Fibroblast of the aortic adventitia (primary cell): Measurements from ENCODE around the gene PRR35. TPM values are rescaled to one million over a fixed set of nuclear protein-coding genes. Genes with fewer than 3 reads are reported as not detected.

Source experiments
- DNase-seq: peaks from one replicate; pipeline ENCODE4 v3.0.0-alpha.2; 2010; ENCODE audit warnings: low read depth
- H3K4me3 ChIP-seq: 2 replicates; pipeline ENCODE4 v1.5.1; 2011; ENCODE audit warnings: low read depth, mild to moderate bottlenecking, control low read depth, low read length, moderate library complexity
- CTCF ChIP-seq: IDR thresholded peaks from 2 replicates; pipeline ENCODE4 v1.5.1; 2011; ENCODE audit warnings: mild to moderate bottlenecking, low read length, control low read depth, inconsistent platforms; ENCODE audit not compliant: insufficient read depth
- total RNA-seq: library from RNA; depleted of rRNA; stranded (reverse); fragments of >200 nt; gene quantifications from 2 replicates; pipeline ENCODE4 v1.2.3, GENCODE V29; 2012; ENCODE audit warnings: low replicate concordance

The PRR35 gene
- total RNA-seq, 1 donor, result not detected

- no peak overlapping the region for H3K4me3 ChIP-seq
- DNase-seq, result no peak
- TF ChIP-seq CTCF, result no peak
Observed at GRCh38 chr16:598823-599739, 38.9 kb downstream of the PRR35 start.

- no peak overlapping the region for H3K4me3 ChIP-seq
- peak; percentile 26 for TF ChIP-seq CTCF
- no peak for DNase-seq
Observed at GRCh38 chr16:600781-601180, 40.6 kb downstream of the PRR35 start.

GRCh38 chr16:603933-604332, 43.7 kb downstream of the PRR35 start:
- H3K4me3 ChIP-seq, result no peak overlapping the region
- DNase-seq, result no peak
- TF ChIP-seq CTCF, result no peak

GRCh38 chr16:606656-607307, 46.6 kb downstream of the PRR35 start:
- DNase-seq, result no peak
- no peak overlapping the region for H3K4me3 ChIP-seq
- no peak for TF ChIP-seq CTCF

GRCh38 chr16:608019-608418, 47.8 kb downstream of the PRR35 start:
- DNase-seq, result no peak
- H3K4me3 ChIP-seq, result no peak overlapping the region
- TF ChIP-seq CTCF, result no peak

- no peak for TF ChIP-seq CTCF
Observed at GRCh38 chr16:609316-609715, 49.1 kb downstream of the PRR35 start.

More at GRCh38 chr16:609316-609715, 49.1 kb downstream of the PRR35 start:
- DNase-seq, result no peak
- H3K4me3 ChIP-seq, result no peak overlapping the region
